SK-N-SH (cell line): ENCODE results near the gene NPIPB9.
"Not testable (repeated sequence)": the region's sequence is repeated elsewhere in the genome, so short reads cannot be mapped to it uniquely, and the experiment has no call there.

ENCODE experiments used
- EP300 ChIP-seq, 2 experiments: IDR thresholded peaks; 2 replicates each; pipeline versions ENCODE4 v1.4.0 to v1.6.1; 2012; ENCODE audit warnings: borderline replicate concordance in 1 of 2, low read depth in 1 of 2, low read length in 1 of 2
- MEF2A ChIP-seq: IDR thresholded peaks from 2 replicates; pipeline ENCODE4 v1.4.0; 2012; ENCODE audit warnings: low read depth, borderline replicate concordance
- MXI1 ChIP-seq: IDR thresholded peaks from 2 replicates; pipeline ENCODE4 v1.6.1; 2012; ENCODE audit warnings: mild to moderate bottlenecking, low read depth, low read length, improper control_type of control experiment
- NFIC ChIP-seq: IDR thresholded peaks from 2 replicates; pipeline ENCODE4 v1.4.0; 2012; ENCODE audit warnings: borderline replicate concordance
- POLR2AphosphoS5 ChIP-seq: IDR thresholded peaks from 2 replicates; pipeline ENCODE4 v1.6.1; 2012; ENCODE audit warnings: low read depth, low read length
- RAD21 ChIP-seq: IDR thresholded peaks from 2 replicates; pipeline ENCODE4 v1.6.1; 2012; ENCODE audit warnings: mild to moderate bottlenecking, low read length
- RFX5 ChIP-seq: IDR thresholded peaks from 2 replicates; pipeline ENCODE4 v1.6.1; 2012; ENCODE audit warnings: mild to moderate bottlenecking, improper control_type of control experiment, low read length
- RXRA ChIP-seq: IDR thresholded peaks from 2 replicates; pipeline ENCODE4 v1.4.0; 2012; ENCODE audit warnings: low read depth, mild to moderate bottlenecking, borderline replicate concordance
- SIN3A ChIP-seq: IDR thresholded peaks from 2 replicates; pipeline ENCODE4 v1.6.1; 2012; ENCODE audit warnings: low read depth, mild to moderate bottlenecking, low read length, moderate library complexity, borderline replicate concordance
- TF ChIP-seq, protein P1 (sequence below): fragments of 200-600 bp; sonication (generic); IDR thresholded peaks from 2 replicates; pipeline ENCODE4 v1.6.1; 2017; ENCODE audit warnings: antibody characterized with exemption, mild to moderate bottlenecking, moderate library complexity
- TF ChIP-seq, protein P2 (sequence below): IDR thresholded peaks from 2 replicates; pipeline ENCODE4 v1.6.1; 2012; ENCODE audit warnings: mild to moderate bottlenecking, low read depth, low read length, moderate library complexity

DNA sequence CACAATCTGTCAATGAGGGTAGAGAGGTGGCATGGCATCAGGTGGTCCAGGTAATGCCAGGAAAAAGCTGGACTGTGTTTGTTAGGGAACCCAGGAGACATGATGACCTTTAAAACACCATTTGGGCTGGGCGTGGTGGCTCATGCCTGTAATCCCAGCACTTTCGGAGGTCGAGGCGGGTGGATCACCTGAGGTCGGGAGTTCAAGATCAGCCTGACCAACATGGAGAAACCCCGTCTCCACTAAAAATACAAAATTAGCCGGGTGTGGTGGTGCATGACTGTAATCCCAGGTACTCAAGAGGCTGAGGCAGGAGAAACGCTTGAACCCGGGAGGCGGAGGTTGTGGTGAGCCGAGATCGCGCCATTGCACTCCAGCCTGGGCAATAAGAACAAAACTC is 69.0 kb downstream of the NPIPB9 start:
- TF ChIP-seq, protein P1, sequence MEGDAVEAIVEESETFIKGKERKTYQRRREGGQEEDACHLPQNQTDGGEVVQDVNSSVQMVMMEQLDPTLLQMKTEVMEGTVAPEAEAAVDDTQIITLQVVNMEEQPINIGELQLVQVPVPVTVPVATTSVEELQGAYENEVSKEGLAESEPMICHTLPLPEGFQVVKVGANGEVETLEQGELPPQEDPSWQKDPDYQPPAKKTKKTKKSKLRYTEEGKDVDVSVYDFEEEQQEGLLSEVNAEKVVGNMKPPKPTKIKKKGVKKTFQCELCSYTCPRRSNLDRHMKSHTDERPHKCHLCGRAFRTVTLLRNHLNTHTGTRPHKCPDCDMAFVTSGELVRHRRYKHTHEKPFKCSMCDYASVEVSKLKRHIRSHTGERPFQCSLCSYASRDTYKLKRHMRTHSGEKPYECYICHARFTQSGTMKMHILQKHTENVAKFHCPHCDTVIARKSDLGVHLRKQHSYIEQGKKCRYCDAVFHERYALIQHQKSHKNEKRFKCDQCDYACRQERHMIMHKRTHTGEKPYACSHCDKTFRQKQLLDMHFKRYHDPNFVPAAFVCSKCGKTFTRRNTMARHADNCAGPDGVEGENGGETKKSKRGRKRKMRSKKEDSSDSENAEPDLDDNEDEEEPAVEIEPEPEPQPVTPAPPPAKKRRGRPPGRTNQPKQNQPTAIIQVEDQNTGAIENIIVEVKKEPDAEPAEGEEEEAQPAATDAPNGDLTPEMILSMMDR, result not testable (repeated sequence)
- TF ChIP-seq MXI1; POLR2AphosphoS5; NFIC; RFX5; RXRA; EP300 (IDR thresholded peaks at IDR 0.05; ENCODE audit: borderline replicate concordance in 1 of 2, low read depth in 1 of 2, low read length in 1 of 2); MEF2A; SIN3A; RAD21: not testable (repeated sequence)
- TF ChIP-seq, protein P2, sequence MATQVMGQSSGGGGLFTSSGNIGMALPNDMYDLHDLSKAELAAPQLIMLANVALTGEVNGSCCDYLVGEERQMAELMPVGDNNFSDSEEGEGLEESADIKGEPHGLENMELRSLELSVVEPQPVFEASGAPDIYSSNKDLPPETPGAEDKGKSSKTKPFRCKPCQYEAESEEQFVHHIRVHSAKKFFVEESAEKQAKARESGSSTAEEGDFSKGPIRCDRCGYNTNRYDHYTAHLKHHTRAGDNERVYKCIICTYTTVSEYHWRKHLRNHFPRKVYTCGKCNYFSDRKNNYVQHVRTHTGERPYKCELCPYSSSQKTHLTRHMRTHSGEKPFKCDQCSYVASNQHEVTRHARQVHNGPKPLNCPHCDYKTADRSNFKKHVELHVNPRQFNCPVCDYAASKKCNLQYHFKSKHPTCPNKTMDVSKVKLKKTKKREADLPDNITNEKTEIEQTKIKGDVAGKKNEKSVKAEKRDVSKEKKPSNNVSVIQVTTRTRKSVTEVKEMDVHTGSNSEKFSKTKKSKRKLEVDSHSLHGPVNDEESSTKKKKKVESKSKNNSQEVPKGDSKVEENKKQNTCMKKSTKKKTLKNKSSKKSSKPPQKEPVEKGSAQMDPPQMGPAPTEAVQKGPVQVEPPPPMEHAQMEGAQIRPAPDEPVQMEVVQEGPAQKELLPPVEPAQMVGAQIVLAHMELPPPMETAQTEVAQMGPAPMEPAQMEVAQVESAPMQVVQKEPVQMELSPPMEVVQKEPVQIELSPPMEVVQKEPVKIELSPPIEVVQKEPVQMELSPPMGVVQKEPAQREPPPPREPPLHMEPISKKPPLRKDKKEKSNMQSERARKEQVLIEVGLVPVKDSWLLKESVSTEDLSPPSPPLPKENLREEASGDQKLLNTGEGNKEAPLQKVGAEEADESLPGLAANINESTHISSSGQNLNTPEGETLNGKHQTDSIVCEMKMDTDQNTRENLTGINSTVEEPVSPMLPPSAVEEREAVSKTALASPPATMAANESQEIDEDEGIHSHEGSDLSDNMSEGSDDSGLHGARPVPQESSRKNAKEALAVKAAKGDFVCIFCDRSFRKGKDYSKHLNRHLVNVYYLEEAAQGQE, result not testable (repeated sequence)
